K562 (cell line): ENCODE results near the gene BICC1. TPM values are rescaled to one million over a fixed set of nuclear protein-coding genes. Genes with fewer than 3 reads are reported as not detected.

Experiments used
- ATAC-seq: fragments of 200-7000 bp; cut with Tn5 transposase; 3 replicates; pipeline ENCODE4 v1.9.1; 2020; ENCODE audit warnings: moderate library complexity
- BruUV-seq: library from RNA; stranded (reverse); fragments of 400-500 nt; replicated peaks from 2 replicates; lab custom pipeline; 2021; lab: Mats Ljungman, UMichigan
- CTCF ChIA-PET: fragments of 300-600 bp; formaldehyde crosslinking; extraction: SDS; loops from one replicate; lab custom pipeline; 2021; ENCODE audit warnings: low intra/inter-chr PET ratio; lab: Yijun Ruan, JAX
- POLR2A ChIA-PET: fragments of 300-600, 350-650 bp; sonication (Branson Sonifier 250); formaldehyde crosslinking; extraction: SDS; loops from one replicate; lab custom pipeline; 2021; ENCODE audit warnings: antibody characterized with exemption, inconsistent platforms; lab: Yijun Ruan, JAX
- DNase-seq, 4 experiments: peaks; one replicate each; pipeline versions ENCODE4 v3.0.0 to v3.0.0-alpha.2; 2011 to 2018; ENCODE audit warnings: low spot score in 3 of 4, mixed read lengths in 3 of 4; ENCODE audit errors: extremely low read depth in 1 of 4
- FAIRE-seq: peaks from 2 replicates; lab custom pipeline; 2011; peaks lifted over from hg19 to GRCh38; lab: Jason Lieb, UNC
- H2AFZ ChIP-seq: 2 replicates; pipeline ENCODE4 v1.6.0; 2011; ENCODE audit warnings: low read depth, low read length, control low read depth, inconsistent platforms
- H3K27ac ChIP-seq: fragments of 200-600 bp; 3 replicates; pipeline ENCODE4 v1.8.0; 2011; ENCODE audit warnings: low read depth, mild to moderate bottlenecking, control low read depth, inconsistent platforms, low read length, moderate library complexity, mixed read lengths; ENCODE audit errors: extremely low read depth
- H3K27me3 ChIP-seq, 2 experiments: fragments of 300-600 bp in 1 of 2; 2 replicates in 1 of 2; 3 replicates in 1 of 2; pipeline versions ENCODE4 v1.6.0 to v1.8.0; 2011; ENCODE audit warnings: inconsistent platforms in 2 of 2, low read length in 2 of 2, mild to moderate bottlenecking in 1 of 2, mixed read lengths in 1 of 2, moderate library complexity in 1 of 2; ENCODE audit not compliant: control insufficient read depth in 2 of 2, insufficient read depth in 2 of 2
- H3K36me3 ChIP-seq: fragments of 300-600 bp; 3 replicates; pipeline ENCODE4 v1.8.0; 2011; ENCODE audit warnings: mild to moderate bottlenecking, low read length, inconsistent platforms; ENCODE audit not compliant: control insufficient read depth, insufficient read depth
- H3K4me1 ChIP-seq, 2 experiments: fragments of 200-600 bp in 1 of 2; replicated peaks in 1 of 2; 2 replicates in 1 of 2; 3 replicates in 1 of 2; pipeline versions ENCODE4 v1.5.1 to v1.8.0; 2011; ENCODE audit warnings: inconsistent platforms in 2 of 2, low read length in 2 of 2, mild to moderate bottlenecking in 1 of 2, mixed read lengths in 1 of 2, moderate library complexity in 1 of 2; ENCODE audit not compliant: control insufficient read depth in 2 of 2, insufficient read depth in 2 of 2
- H3K4me2 ChIP-seq: 2 replicates; pipeline ENCODE4 v1.6.1; 2011; ENCODE audit warnings: low read length, control low read depth, inconsistent platforms, mixed read lengths; ENCODE audit not compliant: insufficient read depth
- H3K4me3 ChIP-seq: fragments of 200-600 bp; sonication (generic), shearing (Covaris generic); 2 replicates; pipeline ENCODE4 v1.5.1; 2016; ENCODE audit warnings: control low read depth, inconsistent platforms
- H3K79me2 ChIP-seq: fragments of 200-600 bp; 3 replicates; pipeline ENCODE4 v1.8.0; 2011; ENCODE audit warnings: low read length, inconsistent platforms; ENCODE audit not compliant: control insufficient read depth, insufficient read depth
- H3K9ac ChIP-seq, 2 experiments: 2 replicates each; pipeline versions ENCODE4 v1.6.0 to v1.6.1; 2011; ENCODE audit warnings: low read depth in 2 of 2, low read length in 2 of 2, control low read depth in 1 of 2, inconsistent platforms in 1 of 2, mild to moderate bottlenecking in 1 of 2, mixed read lengths in 1 of 2; ENCODE audit not compliant: insufficient read depth in 1 of 2
- H3K9me1 ChIP-seq: one replicate; pipeline ENCODE4 v1.6.0; 2011; ENCODE audit warnings: inconsistent platforms, mild to moderate bottlenecking, low read length, moderate library complexity; ENCODE audit not compliant: control insufficient read depth, insufficient read depth
- H3K9me3 ChIP-seq: replicated peaks from 2 replicates; pipeline ENCODE4 v1.5.1; 2011; ENCODE audit warnings: low read depth, low read length, inconsistent platforms; ENCODE audit not compliant: control insufficient read depth, insufficient read depth
- H4K20me1 ChIP-seq: replicated peaks from 2 replicates; pipeline ENCODE4 v1.6.1; 2011; ENCODE audit warnings: low read length, inconsistent platforms, mixed read lengths; ENCODE audit not compliant: control insufficient read depth, insufficient read depth
- MIER1 ChIP-seq: fragments of 450-650 bp; IDR thresholded peaks from 2 replicates; pipeline ENCODE4 v1.6.1; 2016; ENCODE audit warnings: antibody characterized with exemption, mild to moderate bottlenecking, low read depth
- SMAD4 ChIP-seq: fragments of 250-450 bp; sonication (Bioruptor Pico); conservative IDR thresholded peaks from 2 replicates; pipeline ENCODE4 v1.8.0; 2021; ENCODE audit warnings: inconsistent platforms, mild to moderate bottlenecking, moderate library complexity
- SOX6 ChIP-seq: fragments of 450-650 bp; IDR thresholded peaks from 2 replicates; pipeline ENCODE4 v1.6.1; 2014; ENCODE audit warnings: mild to moderate bottlenecking
- TEAD1 ChIP-seq, 2 experiments: fragments of 450-650 bp in 1 of 2; sonication (generic) in 1 of 2; formaldehyde crosslinking; IDR thresholded peaks; 2 replicates each; pipeline versions ENCODE4 v1.4.0 to v1.8.0; 2020 to 2022; ENCODE audit warnings: mild to moderate bottlenecking in 2 of 2, missing genetic modification reagents in 1 of 2
- ZFP30 ChIP-seq: fragments of 250-450 bp; sonication (Bioruptor Pico); IDR thresholded peaks from 2 replicates; pipeline ENCODE4 v1.8.0; 2022; ENCODE audit warnings: moderate library complexity, mild to moderate bottlenecking, inconsistent platforms, borderline replicate concordance
- ZNF324 ChIP-seq: fragments of 250-450 bp; sonication (Bioruptor Pico); IDR thresholded peaks from 2 replicates; pipeline ENCODE4 v1.4.0; 2020; ENCODE audit warnings: mild to moderate bottlenecking
- ZNF717 ChIP-seq: fragments of 250-450 bp; sonication (Bioruptor Pico); IDR thresholded peaks from 2 replicates; pipeline ENCODE4 v1.5.0; 2021
- ZNF766 ChIP-seq: fragments of 200-800 bp; sonication (Bioruptor generic); conservative IDR thresholded peaks from 2 replicates; pipeline ENCODE4 v1.6.1; 2016; ENCODE audit warnings: missing genetic modification characterization, missing compliant biosample characterization
- WGBS: fragments of 100-300 bp; shearing (Covaris generic); methylation state at CpG from one replicate; pipeline ENCODE4 v1.1.6; 2016; ENCODE audit warnings: low coverage, mixed read lengths; ENCODE audit not compliant: insufficient coverage; ENCODE audit errors: missing lambda C conversion rate; 5-methylcytosine and 5-hydroxymethylcytosine counted together
- in situ Hi-C: fragments of 300-500 bp; cut with MboI; formaldehyde crosslinking; loops from 4 replicates; pipeline ENCODE4 v1.15.0; 2018; ENCODE audit warnings: inconsistent platforms, mixed read lengths
- intact Hi-C: fragments of 100-400 bp; cut with micrococcal nuclease; formaldehyde crosslinking; loops from 2 replicates; pipeline ENCODE4 v1.14.2; 2022
- polyA plus RNA-seq, 8 experiments: library from polyadenylated mRNA; depleted of rRNA in 4 of 8; stranded (reverse) in 5 of 8; unstranded in 3 of 8; fragments of >200 nt; fragmentation: Nextera tagmentation in 2 of 8; fragmentation: Illumina TruSeq in 1 of 8; extraction: Ambion mirVana in 2 of 8; extraction: Trizol in 1 of 8; gene quantifications; 2 replicates each; pipeline versions ENCODE4 v1.2.1 to v1.2.3, GENCODE V29; 2011 to 2014; ENCODE audit warnings: inconsistent platforms in 1 of 8, missing spikeins in 1 of 8
- total RNA-seq, 7 experiments: library from RNA; depleted of rRNA in 6 of 7; stranded (reverse); fragments of >200 nt in 6 of 7; fragmentation: Illumina TruSeq in 2 of 7; extraction: Trizol in 2 of 7; gene quantifications; 2 replicates each; pipeline versions ENCODE4 v1.2.1 to v1.2.3, GENCODE V29; 2011 to 2021; ENCODE audit warnings: low replicate concordance in 1 of 7
- TF ChIP-seq, protein P1 (sequence below): sonication (generic); formaldehyde crosslinking; IDR thresholded peaks from 2 replicates; pipeline ENCODE4 v1.8.0; 2023; ENCODE audit warnings: mild to moderate bottlenecking, missing genetic modification reagents
- TF ChIP-seq, protein P2 (sequence below), 2 experiments: fragments of 450-650 bp; formaldehyde crosslinking in 1 of 2; IDR thresholded peaks; 2 replicates each; pipeline versions ENCODE4 v1.4.0 to v1.6.1; 2014 to 2020; ENCODE audit warnings: mild to moderate bottlenecking in 2 of 2, borderline replicate concordance in 1 of 2, low read depth in 1 of 2

Gene BICC1
- total and polyA plus RNA-seq, 9 of the 15 experiments (the other 6 are each of a cell fraction or from before 2014, with no cell fraction given): not detected

GRCh38 chr10:58781873-58782488 is 269.3 kb downstream of the BICC1 start:
- Histone ChIP-seq H3K27me3 (no peaks in the 10 kb centered on the region), H2AFZ (no peak overlapping the region), H4K20me1 (no peaks in the 10 kb centered on the region), H3K9me1 (no peaks in the 10 kb centered on the region), H3K9ac (no peak overlapping the region), H3K36me3 (no peaks in the 10 kb centered on the region), H3K4me3 (no peak overlapping the region), H3K79me2 (no peaks in the 10 kb centered on the region), H3K4me2 (no peak overlapping the region), H3K4me1 (no peaks in the 10 kb centered on the region), H3K27ac (no peak overlapping the region), H3K9me3 (no peaks in the 10 kb centered on the region)
- BruUV-seq: no TSS peak
- intact Hi-C loops: loop anchor here (5.0 kb wide), 2 partner anchors 840 to 1025 kb away; no protein-coding TSS in a partner anchor
- WGBS: under 1% methylated on average over 5 of the region's 5 CpGs
- in situ Hi-C loops: loop anchor here (10.0 to 25.0 kb wide), 2 partner anchors 833 to 1030 kb away; no protein-coding TSS in a partner anchor
- ATAC-seq (peak; percentile 57; the same call in 1 of the 3 replicates), FAIRE-seq (peak; percentile 70), DNase-seq (peak; percentile 23 to 48 (median 44))
- ChIA-PET CTCF (interaction anchor here (0.6 to 2.1 kb wide), 4 partner anchors 8 to 1454 kb away, joined by 3 to 11 read pairs (median 4); no protein-coding TSS in a partner anchor), POLR2A (no interaction called here)
- TF ChIP-seq, protein P1, sequence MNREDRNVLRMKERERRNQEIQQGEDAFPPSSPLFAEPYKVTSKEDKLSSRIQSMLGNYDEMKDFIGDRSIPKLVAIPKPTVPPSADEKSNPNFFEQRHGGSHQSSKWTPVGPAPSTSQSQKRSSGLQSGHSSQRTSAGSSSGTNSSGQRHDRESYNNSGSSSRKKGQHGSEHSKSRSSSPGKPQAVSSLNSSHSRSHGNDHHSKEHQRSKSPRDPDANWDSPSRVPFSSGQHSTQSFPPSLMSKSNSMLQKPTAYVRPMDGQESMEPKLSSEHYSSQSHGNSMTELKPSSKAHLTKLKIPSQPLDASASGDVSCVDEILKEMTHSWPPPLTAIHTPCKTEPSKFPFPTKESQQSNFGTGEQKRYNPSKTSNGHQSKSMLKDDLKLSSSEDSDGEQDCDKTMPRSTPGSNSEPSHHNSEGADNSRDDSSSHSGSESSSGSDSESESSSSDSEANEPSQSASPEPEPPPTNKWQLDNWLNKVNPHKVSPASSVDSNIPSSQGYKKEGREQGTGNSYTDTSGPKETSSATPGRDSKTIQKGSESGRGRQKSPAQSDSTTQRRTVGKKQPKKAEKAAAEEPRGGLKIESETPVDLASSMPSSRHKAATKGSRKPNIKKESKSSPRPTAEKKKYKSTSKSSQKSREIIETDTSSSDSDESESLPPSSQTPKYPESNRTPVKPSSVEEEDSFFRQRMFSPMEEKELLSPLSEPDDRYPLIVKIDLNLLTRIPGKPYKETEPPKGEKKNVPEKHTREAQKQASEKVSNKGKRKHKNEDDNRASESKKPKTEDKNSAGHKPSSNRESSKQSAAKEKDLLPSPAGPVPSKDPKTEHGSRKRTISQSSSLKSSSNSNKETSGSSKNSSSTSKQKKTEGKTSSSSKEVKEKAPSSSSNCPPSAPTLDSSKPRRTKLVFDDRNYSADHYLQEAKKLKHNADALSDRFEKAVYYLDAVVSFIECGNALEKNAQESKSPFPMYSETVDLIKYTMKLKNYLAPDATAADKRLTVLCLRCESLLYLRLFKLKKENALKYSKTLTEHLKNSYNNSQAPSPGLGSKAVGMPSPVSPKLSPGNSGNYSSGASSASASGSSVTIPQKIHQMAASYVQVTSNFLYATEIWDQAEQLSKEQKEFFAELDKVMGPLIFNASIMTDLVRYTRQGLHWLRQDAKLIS (CRISPR knock-in tag): no peak
- no peak for TF ChIP-seq SMAD4 (CRISPR knock-in tag)
- TF ChIP-seq ZNF324 (CRISPR knock-in tag): no peak
- TF ChIP-seq MIER1: no peak
- TF ChIP-seq, protein P2, sequence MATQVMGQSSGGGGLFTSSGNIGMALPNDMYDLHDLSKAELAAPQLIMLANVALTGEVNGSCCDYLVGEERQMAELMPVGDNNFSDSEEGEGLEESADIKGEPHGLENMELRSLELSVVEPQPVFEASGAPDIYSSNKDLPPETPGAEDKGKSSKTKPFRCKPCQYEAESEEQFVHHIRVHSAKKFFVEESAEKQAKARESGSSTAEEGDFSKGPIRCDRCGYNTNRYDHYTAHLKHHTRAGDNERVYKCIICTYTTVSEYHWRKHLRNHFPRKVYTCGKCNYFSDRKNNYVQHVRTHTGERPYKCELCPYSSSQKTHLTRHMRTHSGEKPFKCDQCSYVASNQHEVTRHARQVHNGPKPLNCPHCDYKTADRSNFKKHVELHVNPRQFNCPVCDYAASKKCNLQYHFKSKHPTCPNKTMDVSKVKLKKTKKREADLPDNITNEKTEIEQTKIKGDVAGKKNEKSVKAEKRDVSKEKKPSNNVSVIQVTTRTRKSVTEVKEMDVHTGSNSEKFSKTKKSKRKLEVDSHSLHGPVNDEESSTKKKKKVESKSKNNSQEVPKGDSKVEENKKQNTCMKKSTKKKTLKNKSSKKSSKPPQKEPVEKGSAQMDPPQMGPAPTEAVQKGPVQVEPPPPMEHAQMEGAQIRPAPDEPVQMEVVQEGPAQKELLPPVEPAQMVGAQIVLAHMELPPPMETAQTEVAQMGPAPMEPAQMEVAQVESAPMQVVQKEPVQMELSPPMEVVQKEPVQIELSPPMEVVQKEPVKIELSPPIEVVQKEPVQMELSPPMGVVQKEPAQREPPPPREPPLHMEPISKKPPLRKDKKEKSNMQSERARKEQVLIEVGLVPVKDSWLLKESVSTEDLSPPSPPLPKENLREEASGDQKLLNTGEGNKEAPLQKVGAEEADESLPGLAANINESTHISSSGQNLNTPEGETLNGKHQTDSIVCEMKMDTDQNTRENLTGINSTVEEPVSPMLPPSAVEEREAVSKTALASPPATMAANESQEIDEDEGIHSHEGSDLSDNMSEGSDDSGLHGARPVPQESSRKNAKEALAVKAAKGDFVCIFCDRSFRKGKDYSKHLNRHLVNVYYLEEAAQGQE (IDR thresholded peaks at IDR 0.05; ENCODE audit: borderline replicate concordance): peak; percentile 59; the same call in 1 of the 2 replicates
- TF ChIP-seq, protein P2 (CRISPR knock-in tag; IDR thresholded peaks at IDR 0.05; ENCODE audit: low read depth): no peak
- no peak for TF ChIP-seq SOX6
- TF ChIP-seq ZNF766 (CRISPR knock-in tag): no peak
- no peak for TF ChIP-seq ZNF717 (CRISPR knock-in tag)
- TF ChIP-seq ZFP30 (CRISPR knock-in tag): no peak
- TF ChIP-seq TEAD1 (CRISPR knock-in tag; IDR thresholded peaks at IDR 0.05): no peak
